HG02840 (cell line): Measurements from ENCODE around the gene RALGPS1.

Experiments used
- ATAC-seq: cut with Tn5 transposase; IDR thresholded peaks from one replicate; pipeline ENCODE4 v1.9.1; 2021; ENCODE audit warnings: mild to moderate bottlenecking, moderate library complexity, moderate number of reproducible peaks; ENCODE audit not compliant: unreplicated experiment, low FRiP score

Gene RALGPS1

DNA sequence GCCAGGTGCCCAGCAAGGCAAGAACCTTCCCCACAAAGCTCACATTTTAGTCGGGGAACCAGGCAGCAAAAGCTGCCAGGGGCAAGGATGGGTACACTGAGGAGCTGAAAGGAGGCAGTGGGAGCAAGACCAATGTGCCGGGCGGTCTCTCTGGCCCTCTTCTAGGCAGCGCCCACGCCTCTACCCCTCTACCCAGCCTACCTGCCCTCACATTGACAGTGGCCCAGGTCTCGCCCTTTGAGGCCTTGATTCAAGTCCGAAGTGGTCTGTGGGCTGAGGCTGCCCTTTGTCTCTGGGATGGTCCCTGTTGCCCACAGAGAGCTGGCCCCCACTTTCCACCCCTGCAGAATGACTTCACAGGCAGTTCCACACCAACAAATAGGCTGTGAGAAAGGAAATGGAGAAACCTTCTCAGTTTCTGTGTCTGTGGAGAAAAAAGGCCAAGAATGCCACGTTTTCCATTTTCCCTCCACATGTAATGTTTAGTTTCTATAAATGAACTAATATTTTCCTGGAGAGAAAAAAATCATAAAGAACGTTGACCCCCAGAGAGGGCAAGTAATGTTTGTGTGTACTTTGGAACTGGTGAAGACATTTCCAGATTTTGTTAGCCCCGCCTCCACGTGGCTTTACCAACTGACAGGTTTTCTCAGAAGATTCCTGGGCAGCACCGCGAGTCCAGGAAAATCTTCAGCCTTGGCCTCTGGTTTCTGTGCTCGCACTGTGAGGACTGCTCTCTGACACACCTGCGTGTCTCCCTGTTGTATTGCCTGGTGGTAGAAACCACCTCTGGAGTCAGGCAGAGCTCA lies 265.3 kb downstream of the RALGPS1 start:
- ATAC-seq, result no peak

DNA sequence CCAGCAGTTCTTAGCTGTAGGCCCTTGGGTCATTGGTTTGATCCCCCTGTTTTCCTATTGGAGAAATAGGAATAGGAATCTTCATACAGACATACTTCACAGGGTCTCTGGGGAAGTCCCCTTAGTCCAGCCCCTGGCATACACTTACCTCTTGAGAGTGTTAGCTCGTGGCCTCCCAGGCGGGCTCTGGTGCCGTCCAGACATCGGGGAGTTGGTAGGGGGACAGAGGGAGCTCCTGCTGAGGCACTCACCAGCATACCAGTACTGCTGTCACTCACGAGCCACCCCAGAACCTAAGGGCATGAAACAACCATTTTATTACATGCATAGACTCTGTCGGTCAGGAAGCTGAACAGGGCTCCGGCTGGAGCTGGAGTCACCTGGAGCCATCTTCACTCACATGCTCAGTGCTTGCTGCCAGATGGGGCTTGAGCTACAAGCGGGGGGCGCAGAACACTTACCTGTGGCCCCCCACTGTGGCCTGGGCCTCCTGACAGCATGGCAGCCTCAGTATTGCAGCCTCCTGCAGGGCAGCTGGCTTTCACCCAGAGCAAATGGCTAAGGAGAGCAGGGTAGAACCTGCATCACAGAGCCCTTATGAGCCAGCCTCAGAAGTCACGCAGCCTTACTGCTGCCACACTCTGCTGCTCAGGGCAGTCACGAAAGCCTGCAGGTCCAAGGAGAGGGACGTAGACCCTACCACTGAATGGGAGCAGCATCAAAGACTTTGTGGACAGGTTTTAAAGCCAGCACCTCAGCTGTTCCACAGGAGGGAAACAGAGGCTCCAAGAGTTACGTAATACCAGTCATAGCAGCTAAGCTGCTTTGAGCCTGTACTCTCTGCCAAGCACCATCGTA lies 266.1 kb downstream of the RALGPS1 start:
- no peak for ATAC-seq

GRCh38 chr9:127181315-127181580 lies 266.7 kb downstream of the RALGPS1 start:
- ATAC-seq, result no peak

- ATAC-seq, result no peak
These were observed 267.1 kb downstream of the RALGPS1 start for GRCh38 chr9:127181595-127182190.

DNA sequence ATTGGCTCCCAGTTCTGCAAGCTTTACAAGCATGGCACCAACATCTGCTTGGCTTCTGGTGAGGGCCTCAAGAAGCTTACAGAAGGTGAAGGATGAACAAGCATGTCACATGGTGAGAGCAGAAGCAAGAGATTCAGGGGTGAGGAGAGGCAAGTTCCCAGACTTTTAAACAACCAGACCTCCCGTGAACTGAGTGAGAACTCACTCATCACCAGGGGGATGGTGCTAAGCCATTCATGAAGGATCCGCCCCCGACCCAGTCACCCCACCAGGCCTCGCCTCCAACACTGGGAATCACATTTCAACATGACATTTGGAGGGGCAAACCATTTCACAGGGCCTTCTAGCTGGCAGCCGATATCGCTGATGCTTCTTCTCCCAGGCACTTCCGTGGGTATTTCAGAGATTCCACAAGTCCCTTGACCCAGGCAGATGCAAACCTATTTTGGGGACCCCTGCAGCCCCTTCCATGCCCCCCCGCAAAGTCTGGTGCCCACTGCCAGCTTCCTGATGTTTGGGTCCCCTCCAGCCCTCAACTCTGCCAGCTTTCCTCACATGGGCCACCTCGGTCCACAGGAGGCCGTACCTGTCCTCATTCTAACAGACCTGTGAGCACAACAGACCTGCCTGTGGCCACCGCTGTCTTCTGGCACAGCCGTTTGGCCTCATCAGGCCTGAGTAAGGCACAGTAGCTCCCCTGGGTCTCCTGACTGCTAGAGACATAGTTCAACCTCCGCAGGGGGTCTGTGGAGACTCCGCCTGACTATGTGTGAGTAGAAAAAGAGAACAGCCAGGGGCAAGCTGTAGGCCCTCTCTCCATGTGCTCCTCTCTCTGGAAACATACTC lies 268.5 kb downstream of the RALGPS1 start:
- no peak for ATAC-seq

GRCh38 chr9:127183814-127184582 lies 269.4 kb downstream of the RALGPS1 start:
- no peak for ATAC-seq

DNA sequence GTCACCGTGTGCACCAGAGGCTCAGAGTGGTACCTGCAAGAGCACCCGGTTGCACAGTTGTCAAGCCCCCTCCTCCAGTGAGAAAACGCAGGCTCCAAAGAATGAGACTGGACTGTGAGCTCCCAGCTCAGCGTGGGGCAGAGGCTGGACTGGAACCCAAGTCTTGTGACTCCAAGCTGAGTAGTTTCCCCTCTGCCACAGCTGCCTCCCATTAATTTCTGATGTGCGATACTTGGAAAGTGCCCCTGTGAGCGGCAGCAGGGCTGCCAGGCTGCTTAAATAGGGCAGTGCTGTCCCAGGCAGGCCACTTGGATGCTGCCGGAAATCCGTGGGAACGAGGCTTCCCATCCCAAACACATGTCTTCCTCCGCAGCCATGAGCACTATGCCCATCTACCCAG lies 270.1 kb downstream of the RALGPS1 start:
- no peak for ATAC-seq

DNA sequence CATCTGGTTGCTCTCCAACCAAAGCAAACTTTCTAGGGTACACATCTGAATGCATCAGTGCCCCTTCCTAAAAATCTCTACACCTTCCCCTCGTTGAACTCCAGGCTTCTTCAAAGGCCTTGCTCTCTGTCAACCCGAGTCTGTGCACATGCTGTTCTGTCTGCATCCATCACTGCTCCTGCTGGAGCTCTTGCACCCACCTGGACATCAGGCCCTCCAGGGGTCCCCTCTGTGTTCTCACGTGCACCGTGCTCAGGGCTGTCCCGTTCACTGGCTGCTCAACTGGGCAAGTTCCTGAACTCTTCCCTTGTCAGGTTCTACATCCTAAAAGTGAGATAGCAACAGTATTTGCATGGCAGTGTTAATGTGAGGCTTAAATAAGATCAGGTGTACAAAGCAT lies 270.6 kb downstream of the RALGPS1 start:
- no peak for ATAC-seq

- no peak for ATAC-seq
These were observed 271.6 kb downstream of the RALGPS1 start for GRCh38 chr9:127185931-127186781.

GRCh38 chr9:127186806-127187205 lies 272.2 kb downstream of the RALGPS1 start:
- ATAC-seq, result no peak

GRCh38 chr9:127187231-127187956 lies 272.8 kb downstream of the RALGPS1 start:
- no peak for ATAC-seq

GRCh38 chr9:127188396-127188795 lies 273.8 kb downstream of the RALGPS1 start:
- no peak for ATAC-seq

DNA sequence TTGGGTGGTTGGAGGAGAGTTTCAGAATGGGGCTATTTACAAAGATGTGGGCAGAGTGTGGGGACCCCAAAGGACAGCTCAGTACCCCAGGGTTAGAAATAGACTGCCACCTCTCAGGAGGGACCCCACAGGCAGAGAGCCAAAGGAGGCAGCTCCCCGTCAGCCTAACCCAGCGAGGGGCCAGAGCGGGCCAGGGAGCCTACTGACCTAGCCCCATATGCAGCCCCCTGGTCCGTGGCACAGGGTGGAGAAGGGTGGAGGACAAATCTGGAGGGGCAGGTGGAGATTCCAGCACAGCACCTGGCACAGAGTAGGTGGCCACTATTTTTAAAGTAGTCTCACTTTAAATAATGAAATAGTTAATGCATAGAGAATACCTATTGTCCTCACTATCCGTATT lies 275.0 kb downstream of the RALGPS1 start:
- ATAC-seq, result no peak

DNA sequence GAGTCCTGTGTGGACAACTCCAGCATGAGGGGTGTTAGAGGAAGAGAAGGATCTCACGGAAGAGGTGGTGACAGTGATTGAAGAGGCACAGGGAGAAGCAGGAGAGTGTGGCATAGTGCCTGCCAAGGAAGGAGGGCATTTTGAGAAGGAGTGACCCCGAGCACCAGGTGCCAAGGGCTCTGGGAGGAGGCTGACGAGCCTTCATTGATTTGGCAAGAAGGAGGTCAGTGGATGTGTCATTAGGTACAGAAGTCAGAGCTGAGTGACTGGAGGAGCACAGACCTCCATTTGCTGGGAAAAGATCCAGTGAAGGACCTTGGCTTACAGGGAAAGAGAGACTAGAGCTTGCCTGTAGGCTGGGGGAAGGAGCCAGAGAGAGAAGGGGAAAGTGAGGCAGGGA lies 278.2 kb downstream of the RALGPS1 start:
- ATAC-seq, result no peak

GRCh38 chr9:127193483-127193882 lies 278.9 kb downstream of the RALGPS1 start:
- no peak for ATAC-seq

DNA sequence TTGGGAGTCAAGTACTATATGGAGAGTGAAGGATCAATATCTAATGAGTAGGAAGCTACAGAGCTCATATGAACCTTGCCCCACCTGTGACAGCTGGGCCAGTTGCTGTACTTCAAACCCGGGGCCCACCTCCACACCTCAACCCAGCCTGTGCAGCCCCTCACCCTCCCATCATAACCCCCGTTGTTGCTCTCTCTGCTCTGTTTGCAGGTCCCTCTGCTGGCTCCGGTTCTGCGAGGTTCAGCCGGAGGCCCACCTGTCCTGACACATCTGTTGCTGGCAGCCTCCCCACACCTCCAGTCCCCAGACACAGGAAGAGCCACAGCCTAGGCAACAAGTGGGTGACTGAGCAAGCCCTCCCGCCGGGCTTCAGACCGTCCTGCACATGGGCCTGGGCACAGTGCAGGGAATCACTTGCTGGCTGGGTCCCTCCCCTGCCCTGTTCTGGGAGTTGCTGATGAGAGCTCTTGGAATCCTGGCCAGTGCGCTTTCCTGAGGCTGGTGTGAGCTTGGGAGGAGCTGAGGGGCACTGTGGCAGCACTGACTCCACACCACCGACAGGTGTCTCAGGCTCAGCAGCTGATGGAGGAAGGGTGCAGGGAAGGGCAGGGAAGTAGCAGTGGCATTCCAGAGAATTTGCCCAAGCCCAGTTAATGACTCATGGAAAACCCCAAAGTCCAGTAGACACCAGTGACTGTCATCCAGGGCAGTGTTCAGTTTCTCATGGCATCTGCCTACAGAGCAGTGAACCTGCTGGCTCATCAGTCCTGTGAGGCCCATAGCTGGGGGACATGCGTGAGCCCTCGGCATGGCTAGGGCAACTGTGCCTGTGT lies 280.5 kb downstream of the RALGPS1 start:
- ATAC-seq, result no peak

GRCh38 chr9:127195976-127196825 lies 281.6 kb downstream of the RALGPS1 start:
- no peak for ATAC-seq
